K562 (cell line): Measurements from ENCODE around the gene TMEM181. TPM values are rescaled to one million over a fixed set of nuclear protein-coding genes. Genes with fewer than 3 reads are reported as not detected.

Source experiments
- L3MBTL2 ChIP-seq: fragments of 450-650 bp; IDR thresholded peaks from 2 replicates; pipeline ENCODE4 v1.6.1; 2016; ENCODE audit warnings: mild to moderate bottlenecking, moderate library complexity
- SMARCA4 ChIP-seq: fragments of 450-650 bp; IDR thresholded peaks from 2 replicates; pipeline ENCODE4 v1.6.1; 2016
- TCFL5 ChIP-seq: fragments of 250-450 bp; sonication (Bioruptor Pico); conservative IDR thresholded peaks from 2 replicates; pipeline ENCODE4 v1.6.1; 2021; ENCODE audit warnings: mild to moderate bottlenecking, moderate library complexity, matching md5 sums
- ZNF318 ChIP-seq, 2 experiments: fragments of 450-650 bp; IDR thresholded peaks; 2 replicates each; pipeline ENCODE4 v1.6.1; 2016; ENCODE audit warnings: mild to moderate bottlenecking in 2 of 2, borderline replicate concordance in 1 of 2, low read depth in 1 of 2, moderate library complexity in 1 of 2
- ZNF583 ChIP-seq: fragments of 250-450 bp; sonication (Bioruptor Pico); IDR thresholded peaks from 2 replicates; pipeline ENCODE4 v1.4.0; 2020
- polyA plus RNA-seq, 8 experiments: library from polyadenylated mRNA; depleted of rRNA in 4 of 8; stranded (reverse) in 5 of 8; unstranded in 3 of 8; fragments of >200 nt; fragmentation: Nextera tagmentation in 2 of 8; fragmentation: Illumina TruSeq in 1 of 8; extraction: Ambion mirVana in 2 of 8; extraction: Trizol in 1 of 8; gene quantifications; 2 replicates each; pipeline versions ENCODE4 v1.2.1 to v1.2.3, GENCODE V29; 2011 to 2014; ENCODE audit warnings: inconsistent platforms in 1 of 8, missing spikeins in 1 of 8
- total RNA-seq, 7 experiments: library from RNA; depleted of rRNA in 6 of 7; stranded (reverse); fragments of >200 nt in 6 of 7; fragmentation: Illumina TruSeq in 2 of 7; extraction: Trizol in 2 of 7; gene quantifications; 2 replicates each; pipeline versions ENCODE4 v1.2.1 to v1.2.3, GENCODE V29; 2011 to 2021; ENCODE audit warnings: low replicate concordance in 1 of 7
- TF ChIP-seq, protein P1 (sequence below): IDR thresholded peaks from 2 replicates; pipeline ENCODE4 v1.6.1; 2016; ENCODE audit warnings: missing genetic modification characterization, missing compliant biosample characterization

The TMEM181 gene
- total and polyA plus RNA-seq, 9 of the 15 experiments (the other 6 are each of a cell fraction or from before 2014, with no cell fraction given) = 5.6 to 27.2 (median 19.9) TPM

GRCh38 chr6:158518191-158519127 lies 41.4 kb upstream of the TMEM181 start (continued):
- TF ChIP-seq ZNF318 (IDR thresholded peaks at IDR 0.05; ENCODE audit: borderline replicate concordance in 1 of 2, low read depth in 1 of 2) (no peak), SMARCA4 (peak; percentile 56; the same call in 1 of the 2 replicates), ZNF583 (no peak), L3MBTL2 (peak; percentile 39; the same call in 1 of the 2 replicates), TCFL5 (CRISPR knock-in tag) (no peak)
- TF ChIP-seq, protein P1, sequence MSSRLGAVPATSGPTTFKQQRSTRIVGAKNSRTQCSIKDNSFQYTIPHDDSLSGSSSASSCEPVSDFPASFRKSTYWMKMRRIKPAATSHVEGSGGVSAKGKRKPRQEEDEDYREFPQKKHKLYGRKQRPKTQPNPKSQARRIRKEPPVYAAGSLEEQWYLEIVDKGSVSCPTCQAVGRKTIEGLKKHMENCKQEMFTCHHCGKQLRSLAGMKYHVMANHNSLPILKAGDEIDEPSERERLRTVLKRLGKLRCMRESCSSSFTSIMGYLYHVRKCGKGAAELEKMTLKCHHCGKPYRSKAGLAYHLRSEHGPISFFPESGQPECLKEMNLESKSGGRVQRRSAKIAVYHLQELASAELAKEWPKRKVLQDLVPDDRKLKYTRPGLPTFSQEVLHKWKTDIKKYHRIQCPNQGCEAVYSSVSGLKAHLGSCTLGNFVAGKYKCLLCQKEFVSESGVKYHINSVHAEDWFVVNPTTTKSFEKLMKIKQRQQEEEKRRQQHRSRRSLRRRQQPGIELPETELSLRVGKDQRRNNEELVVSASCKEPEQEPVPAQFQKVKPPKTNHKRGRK (tag) = no peak
